H1 (cell line): ENCODE results near the gene RASL11B. TPM values are rescaled to one million over a fixed set of nuclear protein-coding genes. Genes with fewer than 3 reads are reported as not detected.

ENCODE experiments used
- CTCF ChIA-PET: fragments of 300-600 bp; sonication (Branson Sonifier 250); formaldehyde crosslinking; loops from one replicate; lab custom pipeline; 2021; ENCODE audit not compliant: partially characterized antibody; lab: Charles Lee
- POLR2A ChIA-PET: fragments of 300-600 bp; sonication (Branson Sonifier 250); formaldehyde crosslinking; loops from one replicate; lab custom pipeline; 2021; ENCODE audit warnings: inconsistent platforms; ENCODE audit not compliant: partially characterized antibody; lab: Charles Lee
- DNase-seq, 2 experiments: peaks; one replicate each; pipeline versions ENCODE4 v3.0.0 to v3.0.0-alpha.2; 2010 to 2022; ENCODE audit warnings: low spot score in 2 of 2, low read depth in 1 of 2, mixed read lengths in 1 of 2
- FAIRE-seq: peaks from 2 replicates; lab custom pipeline; 2011; peaks lifted over from hg19 to GRCh38; lab: Jason Lieb, UNC
- H2AFZ ChIP-seq: 2 replicates; pipeline ENCODE4 v1.8.1; 2012; ENCODE audit warnings: low read length, inconsistent platforms
- H2AK5ac ChIP-seq: 2 replicates; pipeline ENCODE4 v1.6.1; 2013; ENCODE audit warnings: low read depth, low read length
- H2BK120ac ChIP-seq: replicated peaks from 2 replicates; pipeline ENCODE3; 2013; ENCODE audit warnings: low read depth, low read length, inconsistent platforms
- H2BK12ac ChIP-seq: 2 replicates; pipeline ENCODE4 v1.6.1; 2013; ENCODE audit warnings: low read depth, low read length
- H2BK15ac ChIP-seq: 2 replicates; pipeline ENCODE4 v1.6.1; 2013; ENCODE audit warnings: low read length
- H2BK20ac ChIP-seq: 2 replicates; pipeline ENCODE4 v1.6.1; 2013; ENCODE audit warnings: low read length
- H2BK5ac ChIP-seq: 2 replicates; pipeline ENCODE4 v1.6.1; 2013; ENCODE audit warnings: low read depth, low read length
- H3K14ac ChIP-seq: 2 replicates; pipeline ENCODE4 v1.6.1; 2013; ENCODE audit warnings: inconsistent platforms; ENCODE audit not compliant: insufficient read length
- H3K18ac ChIP-seq: 2 replicates; pipeline ENCODE4 v1.6.1; 2013; ENCODE audit warnings: low read length; ENCODE audit errors: extremely low read depth
- H3K23ac ChIP-seq: 2 replicates; pipeline ENCODE4 v1.6.1; 2013; ENCODE audit warnings: inconsistent platforms; ENCODE audit not compliant: insufficient read length
- H3K23me2 ChIP-seq: 2 replicates; pipeline ENCODE4 v1.6.1; 2013; ENCODE audit warnings: low read depth, low read length
- H3K27ac ChIP-seq: 2 replicates; pipeline ENCODE4 v1.6.1; 2011; ENCODE audit warnings: low read depth, low read length, inconsistent platforms
- H3K27me3 ChIP-seq, 4 experiments: replicated peaks in 1 of 4; 1 replicate in 1 of 4; 2 replicates in 3 of 4; pipeline versions ENCODE4 v1.6.1 to v1.8.1; 2011 to 2013; ENCODE audit warnings: low read length in 3 of 4, mild to moderate bottlenecking in 3 of 4, inconsistent platforms in 2 of 4, mixed read lengths in 2 of 4, moderate library complexity in 1 of 4; ENCODE audit not compliant: control insufficient read depth in 3 of 4, insufficient read depth in 3 of 4; ENCODE audit errors: extremely low read depth in 1 of 4
- H3K36me3 ChIP-seq, 4 experiments: 2 replicates each; pipeline versions ENCODE4 v1.6.1 to v1.8.1; 2011 to 2013; ENCODE audit warnings: mild to moderate bottlenecking in 4 of 4, low read length in 3 of 4, moderate library complexity in 2 of 4, control low read depth in 1 of 4, inconsistent platforms in 1 of 4; ENCODE audit not compliant: insufficient read depth in 4 of 4, control insufficient read depth in 2 of 4
- H3K4ac ChIP-seq: replicated peaks from 2 replicates; pipeline ENCODE3; 2013; ENCODE audit warnings: low read length, low read depth, mixed read lengths, inconsistent platforms; ENCODE audit not compliant: insufficient read length
- H3K4me1 ChIP-seq, 4 experiments: replicated peaks in 1 of 4; 1 replicate in 1 of 4; 2 replicates in 3 of 4; pipeline versions ENCODE4 v1.6.1 to v1.8.1; 2011 to 2013; ENCODE audit warnings: low read length in 3 of 4, inconsistent platforms in 2 of 4, mixed read lengths in 1 of 4; ENCODE audit not compliant: insufficient read depth in 4 of 4, control insufficient read depth in 3 of 4
- H3K4me2 ChIP-seq, 2 experiments: 2 replicates each; pipeline versions ENCODE4 v1.6.1 to v1.8.1; 2011 to 2013; ENCODE audit warnings: low read depth in 2 of 2, low read length in 2 of 2, control low read depth in 1 of 2, inconsistent platforms in 1 of 2, mild to moderate bottlenecking in 1 of 2; ENCODE audit not compliant: insufficient read depth in 1 of 2
- H3K4me3 ChIP-seq, 4 experiments: fragments of 200-600, 300-600 bp in 1 of 4; sonication (generic), shearing (Covaris generic), sonication (Bioruptor Twin) in 1 of 4; 2 replicates each; pipeline versions ENCODE4 v1.5.1 to v1.8.1; 2011 to 2016; ENCODE audit warnings: low read length in 4 of 4, low read depth in 3 of 4, control low read depth in 2 of 4, inconsistent platforms in 2 of 4, mild to moderate bottlenecking in 2 of 4, mixed read lengths in 1 of 4, moderate library complexity in 1 of 4; ENCODE audit not compliant: insufficient read depth in 2 of 4; ENCODE audit errors: extremely low read depth in 1 of 4
- H3K56ac ChIP-seq: replicated peaks from 2 replicates; pipeline ENCODE3; 2013; ENCODE audit warnings: low read depth, mild to moderate bottlenecking, mixed read lengths, low read length, inconsistent platforms; ENCODE audit not compliant: insufficient read length
- H3K79me1 ChIP-seq: 2 replicates; pipeline ENCODE4 v1.6.1; 2013; ENCODE audit warnings: low read depth, low read length, control low read depth
- H3K79me2 ChIP-seq, 2 experiments: 2 replicates each; pipeline versions ENCODE4 v1.6.1 to v1.8.1; 2012 to 2013; ENCODE audit warnings: low read length in 2 of 2, mild to moderate bottlenecking in 2 of 2, inconsistent platforms in 1 of 2; ENCODE audit not compliant: insufficient read depth in 2 of 2, control insufficient read depth in 1 of 2
- H3K9ac ChIP-seq, 4 experiments: replicated peaks in 1 of 4; 1 replicate in 1 of 4; 2 replicates in 3 of 4; pipeline versions ENCODE4 v1.6.1 to v1.8.1; 2011 to 2013; ENCODE audit warnings: low read depth in 3 of 4, low read length in 3 of 4, control low read depth in 2 of 4, mild to moderate bottlenecking in 2 of 4, moderate library complexity in 2 of 4, inconsistent platforms in 1 of 4; ENCODE audit errors: extremely low read depth in 1 of 4
- H3K9me3 ChIP-seq, 2 experiments: 2 replicates each; pipeline versions ENCODE4 v1.6.1 to v1.8.1; 2012 to 2013; ENCODE audit warnings: mild to moderate bottlenecking in 2 of 2, moderate library complexity in 2 of 2, control low read depth in 1 of 2, inconsistent platforms in 1 of 2, low read depth in 1 of 2, low read length in 1 of 2, mixed read lengths in 1 of 2; ENCODE audit not compliant: insufficient read depth in 2 of 2
- H4K20me1 ChIP-seq, 2 experiments: replicated peaks in 1 of 2; 2 replicates each; pipeline versions ENCODE3 to v1.8.1; 2011 to 2013; ENCODE audit warnings: inconsistent platforms in 2 of 2, low read length in 2 of 2, mild to moderate bottlenecking in 1 of 2; ENCODE audit not compliant: insufficient read depth in 2 of 2, control insufficient read depth in 1 of 2
- H4K5ac ChIP-seq: 2 replicates; pipeline ENCODE4 v1.6.1; 2013; ENCODE audit warnings: low read length, low read depth, mixed read lengths, inconsistent platforms; ENCODE audit not compliant: insufficient read length
- H4K8ac ChIP-seq: 2 replicates; pipeline ENCODE4 v1.8.0; 2013; ENCODE audit warnings: mild to moderate bottlenecking, moderate library complexity, low read length, inconsistent platforms; ENCODE audit not compliant: insufficient read depth; ENCODE audit errors: extremely low read depth
- H4K91ac ChIP-seq: replicated peaks from 2 replicates; pipeline ENCODE3; 2013; ENCODE audit warnings: low read length, mixed read lengths, inconsistent platforms; ENCODE audit not compliant: insufficient read length
- BCL11A ChIP-seq, 2 experiments: IDR thresholded peaks; one replicate each; pipeline ENCODE4 v1.6.1; 2011; ENCODE audit warnings: low read depth in 2 of 2, low read length in 2 of 2, mild to moderate bottlenecking in 2 of 2
- JUN ChIP-seq: IDR thresholded peaks from 2 replicates; pipeline ENCODE4 v1.6.1; 2011; ENCODE audit warnings: low read depth, mild to moderate bottlenecking, improper control_type of control experiment, low read length
- KDM4A ChIP-seq: IDR thresholded peaks from one replicate; pipeline ENCODE4 v1.7.1; 2012; ENCODE audit warnings: low read depth, mild to moderate bottlenecking, moderate library complexity, low read length, inconsistent platforms; ENCODE audit not compliant: severe bottlenecking
- POU5F1 ChIP-seq: IDR thresholded peaks from 2 replicates; pipeline ENCODE4 v1.6.1; 2011; ENCODE audit warnings: low read depth, mild to moderate bottlenecking, low read length, moderate library complexity
- TBP ChIP-seq: IDR thresholded peaks from 2 replicates; pipeline ENCODE4 v1.6.1; 2011; ENCODE audit warnings: low read depth, low read length, improper control_type of control experiment
- TEAD4 ChIP-seq: IDR thresholded peaks from 2 replicates; pipeline ENCODE4 v1.6.1; 2012; ENCODE audit warnings: low read depth, low read length, inconsistent platforms, mixed read lengths
- WGBS, 2 experiments: shearing (Covaris generic) in 1 of 2; methylation state at CpG; one replicate each; pipeline versions ENCODE4 v1.1.6 to v1.1.7; 2013 to 2015; ENCODE audit warnings: low lambda C conversion rate in 2 of 2, mixed read lengths in 2 of 2, inconsistent platforms in 1 of 2, low coverage in 1 of 2, missing lambda C conversion rate in 1 of 2; ENCODE audit not compliant: insufficient replicate concordance in 2 of 2, insufficient coverage in 1 of 2, insufficient read length in 1 of 2; ENCODE audit errors: extremely low coverage in 1 of 2, missing lambda C conversion rate in 1 of 2; 5-methylcytosine and 5-hydroxymethylcytosine counted together
- polyA plus RNA-seq, 7 experiments: library from polyadenylated mRNA; depleted of rRNA in 3 of 7; stranded (reverse) in 5 of 7; unstranded in 2 of 7; fragments of >200 nt in 5 of 7; fragments of 200-250 nt in 2 of 7; gene quantifications; 1 replicate in 5 of 7; 2 replicates in 1 of 7; 4 replicates in 1 of 7; pipeline versions ENCODE4 v1.2.1 to v1.2.3, GENCODE V29; 2011 to 2013; ENCODE audit warnings: missing spikeins in 2 of 7, mixed read lengths in 2 of 7
- total RNA-seq: library from RNA; stranded (reverse); fragmentation: NEBNext Ultra II Directional; extraction: Animal tissue kit (Norgen Biotek cat#: 25700); gene quantifications from 2 replicates; pipeline ENCODE4 v1.2.1, GENCODE V29; 2021

Gene RASL11B
- total and polyA plus RNA-seq, 2 of the 8 experiments (the other 6 are each of a cell fraction or from before 2014, with no cell fraction given), result 49.8 to 75.5 TPM

DNA sequence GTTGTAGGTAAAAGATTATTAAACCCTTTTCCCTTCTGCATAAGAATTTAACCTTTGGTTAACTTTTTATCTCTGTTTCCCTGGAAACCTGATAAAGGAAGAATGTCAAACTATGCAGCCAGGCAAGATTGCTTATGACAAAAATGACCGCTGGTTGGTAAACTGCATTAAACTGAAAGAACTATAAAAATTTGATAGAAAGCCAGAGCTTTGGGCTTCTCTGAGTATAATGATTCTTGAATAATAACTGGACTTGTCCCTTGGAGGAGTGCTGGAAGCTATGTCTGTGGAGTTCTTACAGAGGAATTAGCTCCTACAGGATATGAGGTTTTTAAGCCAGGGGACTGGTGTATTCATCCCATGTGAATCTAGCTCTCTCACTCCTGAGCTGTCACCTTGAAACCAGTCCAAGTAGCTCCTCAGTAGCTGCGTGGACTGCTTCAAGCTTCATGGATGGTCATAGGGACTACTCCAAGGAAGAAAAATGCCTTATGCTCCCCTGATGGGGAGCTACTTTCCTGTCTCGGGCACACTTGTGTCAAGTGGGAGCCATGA is 52.0 kb downstream of the RASL11B start:
- Histone ChIP-seq H3K4ac (no peak overlapping the region), H2BK20ac (0 out of 2 replicates have a peak overlapping the region, but pooled peaks have one; percentile 87), H4K20me1 (no peaks in the 10 kb centered on the region), H3K27me3 (no peaks in the 10 kb centered on the region), H3K56ac (no peak overlapping the region), H3K18ac (no peak overlapping the region), H2BK12ac (0 out of 2 replicates have a peak overlapping the region, but pooled peaks have one; percentile 19), H2BK120ac (no peak overlapping the region), H3K36me3 (no peaks in the 10 kb centered on the region), H2AFZ (no peak overlapping the region), H3K79me1 (no peaks in the 10 kb centered on the region), H2BK15ac (no peak overlapping the region), H4K91ac (no peak overlapping the region), H3K4me3 (no peak overlapping the region), H3K23me2 (no peaks in the 10 kb centered on the region), H3K79me2 (no peaks in the 10 kb centered on the region), H3K4me2 (no peak overlapping the region), H4K8ac (no peak overlapping the region), H3K23ac (no peak overlapping the region), H2BK5ac (0 out of 2 replicates have a peak overlapping the region, but pooled peaks have one; percentile 8), H2AK5ac (no peak overlapping the region), H3K14ac (no peak overlapping the region), H3K9me3 (no peaks in the 10 kb centered on the region), H4K5ac (no peak overlapping the region), H3K4me1 (peaks cover 0 to 7% (median 2%) of the 10 kb centered on the region in 4 experiments; a peak in 3 of 7 replicates), H3K9ac (no peak overlapping the region), H3K27ac (no peak overlapping the region)
- ChIA-PET CTCF (interaction anchor here (0.8 to 1.8 kb wide), 16 partner anchors 9 to 369 kb away, joined by 3 to 6 read pairs (median 4); no protein-coding TSS in a partner anchor), POLR2A (interaction anchor here (0.9 to 1.8 kb wide), 4 partner anchors 18 to 192 kb away, joined by 3 to 4 read pairs (median 3); no protein-coding TSS in a partner anchor)
- 95% methylated on average over 3 of the region's 3 CpGs; no CpG with 5 or more reads in 1 of the 2 experiments for WGBS, 2 experiments
- TF ChIP-seq BCL11A (IDR thresholded peaks at IDR 0.05; ENCODE audit: low read depth in 2 of 2, low read length in 2 of 2) (no peak), TBP (no peak), KDM4A (no peak), TEAD4 (no peak), JUN (no peak), POU5F1 (no peak)
- DNase-seq (no peak), FAIRE-seq (no peak)
